ENCODE data around the gene ALG11. TPM values are rescaled to one million over a fixed set of nuclear protein-coding genes. Genes with fewer than 3 reads are reported as not detected.

The ALG11 gene
- total RNA-seq, 1 donor from 2014 or later = 45.5 TPM

- Mint-ChIP-seq H3K36me3 (peaks cover 34% of the 10 kb centered on the region), H3K4me3 (no peak overlapping the region), H3K27me3 (no peaks in the 10 kb centered on the region), H3K9me3 (no peaks in the 10 kb centered on the region), H3K27ac (no peak overlapping the region), H3K4me1 (ENCODE audit: unreplicated experiment) (peaks cover 9% of the 10 kb centered on the region)
- no peak for DNase-seq (ENCODE audit: extremely low spot score, unreplicated experiment)
- TF ChIP-seq, protein P1, sequence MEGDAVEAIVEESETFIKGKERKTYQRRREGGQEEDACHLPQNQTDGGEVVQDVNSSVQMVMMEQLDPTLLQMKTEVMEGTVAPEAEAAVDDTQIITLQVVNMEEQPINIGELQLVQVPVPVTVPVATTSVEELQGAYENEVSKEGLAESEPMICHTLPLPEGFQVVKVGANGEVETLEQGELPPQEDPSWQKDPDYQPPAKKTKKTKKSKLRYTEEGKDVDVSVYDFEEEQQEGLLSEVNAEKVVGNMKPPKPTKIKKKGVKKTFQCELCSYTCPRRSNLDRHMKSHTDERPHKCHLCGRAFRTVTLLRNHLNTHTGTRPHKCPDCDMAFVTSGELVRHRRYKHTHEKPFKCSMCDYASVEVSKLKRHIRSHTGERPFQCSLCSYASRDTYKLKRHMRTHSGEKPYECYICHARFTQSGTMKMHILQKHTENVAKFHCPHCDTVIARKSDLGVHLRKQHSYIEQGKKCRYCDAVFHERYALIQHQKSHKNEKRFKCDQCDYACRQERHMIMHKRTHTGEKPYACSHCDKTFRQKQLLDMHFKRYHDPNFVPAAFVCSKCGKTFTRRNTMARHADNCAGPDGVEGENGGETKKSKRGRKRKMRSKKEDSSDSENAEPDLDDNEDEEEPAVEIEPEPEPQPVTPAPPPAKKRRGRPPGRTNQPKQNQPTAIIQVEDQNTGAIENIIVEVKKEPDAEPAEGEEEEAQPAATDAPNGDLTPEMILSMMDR (conservative IDR thresholded peaks at IDR 0.05) = no peak
These were observed 20.8 kb downstream of the ALG11 start for GRCh38 chr13:52033039-52033438.

GRCh38 chr13:52034616-52035226 lies 22.5 kb downstream of the ALG11 start:
- no peaks in the 10 kb centered on the region for H3K9me3 Mint-ChIP-seq
- no peak overlapping the region for H3K4me3 Mint-ChIP-seq
- no peaks in the 10 kb centered on the region for H3K27me3 Mint-ChIP-seq
- H3K27ac Mint-ChIP-seq = peak overlapping the region; percentile 44
- peaks cover 21% of the 10 kb centered on the region for H3K36me3 Mint-ChIP-seq
- TF ChIP-seq, protein P1 (conservative IDR thresholded peaks at IDR 0.05) = no peak
- DNase-seq (ENCODE audit: extremely low spot score, unreplicated experiment) = no peak
- H3K4me1 Mint-ChIP-seq (ENCODE audit: unreplicated experiment) = peaks cover 9% of the 10 kb centered on the region

GRCh38 chr13:52036037-52036436 lies 23.8 kb downstream of the ALG11 start:
- TF ChIP-seq, protein P1 (conservative IDR thresholded peaks at IDR 0.05) = no peak
- H3K27me3 Mint-ChIP-seq = no peaks in the 10 kb centered on the region
- no peak overlapping the region for H3K4me3 Mint-ChIP-seq
- no peak for DNase-seq (ENCODE audit: extremely low spot score, unreplicated experiment)
- no peaks in the 10 kb centered on the region for H3K9me3 Mint-ChIP-seq
- H3K27ac Mint-ChIP-seq = no peak overlapping the region
- H3K4me1 Mint-ChIP-seq (ENCODE audit: unreplicated experiment) = peaks cover 9% of the 10 kb centered on the region
- peaks cover 15% of the 10 kb centered on the region for H3K36me3 Mint-ChIP-seq

DNA sequence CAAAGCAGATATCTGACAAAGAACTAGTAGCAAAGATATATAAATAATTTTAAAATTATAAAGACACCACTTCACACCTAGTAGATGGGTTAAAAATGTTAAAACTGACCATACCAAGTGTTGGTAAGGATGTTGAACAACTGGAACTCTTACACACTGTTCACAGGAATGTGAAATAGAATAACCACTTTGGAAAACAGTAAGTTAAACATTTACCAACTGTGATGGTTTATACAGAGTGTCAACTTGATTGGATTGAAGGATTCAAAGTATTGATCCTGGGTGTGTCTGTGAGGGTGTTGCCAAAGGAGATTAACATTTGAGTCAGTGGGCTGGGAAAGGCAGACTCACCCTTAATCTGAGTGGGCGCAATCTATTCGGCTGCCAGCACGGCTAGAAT lies 31.5 kb downstream of the ALG11 start:
- Mint-ChIP-seq H3K36me3 (peaks cover 13% of the 10 kb centered on the region), H3K27ac (no peak overlapping the region), H3K27me3 (no peaks in the 10 kb centered on the region), H3K9me3 (peaks cover 8% of the 10 kb centered on the region), H3K4me3 (no peak overlapping the region), H3K4me1 (ENCODE audit: unreplicated experiment) (no peaks in the 10 kb centered on the region)
- TF ChIP-seq, protein P1 (conservative IDR thresholded peaks at IDR 0.05) = no peak
- no peak for DNase-seq (ENCODE audit: extremely low spot score, unreplicated experiment)

- H3K36me3 Mint-ChIP-seq = peaks cover 8% of the 10 kb centered on the region
- TF ChIP-seq, protein P1 (conservative IDR thresholded peaks at IDR 0.05) = no peak
- no peak for DNase-seq (ENCODE audit: extremely low spot score, unreplicated experiment)
- H3K4me3 Mint-ChIP-seq = no peak overlapping the region
- peaks cover 6% of the 10 kb centered on the region for H3K4me1 Mint-ChIP-seq (ENCODE audit: unreplicated experiment)
- no peaks in the 10 kb centered on the region for H3K27me3 Mint-ChIP-seq
- no peak overlapping the region for H3K27ac Mint-ChIP-seq
- peaks cover 8% of the 10 kb centered on the region for H3K9me3 Mint-ChIP-seq
These were observed 35.3 kb downstream of the ALG11 start for GRCh38 chr13:52047463-52047862.

Data from type B pancreatic cell (in vitro differentiated cells).